HTERT RPE-1 (cell line): ENCODE results near the gene RNASE9.
"Not testable (repeated sequence)": the region's sequence is repeated elsewhere in the genome, so short reads cannot be mapped to it uniquely, and the experiment has no call there.

Experiments
- in situ Hi-C: fragments of 300-500 bp; cut with MboI; formaldehyde crosslinking; loops from 4 replicates; pipeline ENCODE4 v1.14.3; 2020; ENCODE audit warnings: low sequenced_read_pairs

RNASE9 gene

DNA sequence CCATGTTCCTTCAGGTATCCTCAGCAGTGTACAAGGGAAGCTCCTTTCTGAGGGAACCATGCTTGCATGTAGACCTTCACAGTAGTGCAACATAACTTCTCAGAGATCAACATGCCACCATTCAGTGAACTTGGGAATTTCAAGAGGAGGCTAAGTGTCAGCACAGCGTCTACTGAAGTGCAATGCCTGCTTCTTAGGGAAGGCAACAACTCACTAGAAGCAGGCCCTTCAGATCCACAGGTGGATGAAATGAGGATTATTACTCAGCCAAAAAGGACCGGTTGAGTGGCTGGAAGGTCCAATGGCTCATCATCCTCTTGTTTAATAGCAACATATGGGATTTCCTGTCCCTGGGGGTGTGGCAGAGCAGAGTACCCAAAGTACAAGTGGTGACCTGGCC, 36.8 kb downstream of the RNASE9 start:
- in situ Hi-C loops, result no loop called here

DNA sequence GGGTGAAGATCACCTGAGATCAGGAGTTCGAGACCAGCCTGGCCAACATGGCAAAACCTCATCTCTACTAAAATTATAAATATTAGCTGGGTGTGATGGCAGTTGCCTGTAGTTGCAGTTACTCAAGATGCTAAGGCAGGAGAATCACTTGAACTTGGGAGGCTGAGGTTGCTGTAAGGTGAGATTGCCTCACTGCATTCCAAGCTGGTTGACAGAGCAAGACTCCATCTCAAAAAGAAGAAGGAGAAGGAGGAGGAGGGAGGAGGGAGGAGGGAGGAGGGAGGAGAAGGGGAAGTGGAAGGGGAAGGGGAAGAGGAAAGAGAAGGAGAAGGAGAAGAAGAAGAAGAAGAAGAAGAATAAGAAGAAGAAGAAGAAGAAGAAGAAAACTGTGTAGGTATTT, 38.5 kb downstream of the RNASE9 start:
- in situ Hi-C loops, result no loop called here

DNA sequence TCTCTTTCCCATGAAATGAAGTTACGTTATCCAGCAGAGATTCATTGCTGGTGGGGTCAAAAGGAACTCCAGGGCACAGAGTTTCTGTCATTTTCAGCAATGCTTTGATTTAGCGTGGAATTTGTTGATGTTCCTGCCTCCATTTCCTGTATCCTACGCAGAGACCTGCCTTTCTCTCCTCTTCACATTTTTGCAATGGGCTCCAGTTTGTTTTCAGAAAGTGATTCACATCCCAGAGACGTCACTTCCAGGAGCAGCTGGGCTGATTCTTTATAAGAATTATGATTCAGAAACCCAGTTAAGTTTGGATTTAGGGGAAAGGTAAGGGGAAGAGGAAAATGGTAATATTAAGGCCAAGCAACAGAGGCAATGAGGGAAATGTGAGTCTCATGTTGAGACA, 43.9 kb downstream of the RNASE9 start:
- in situ Hi-C loops, result no loop called here

DNA sequence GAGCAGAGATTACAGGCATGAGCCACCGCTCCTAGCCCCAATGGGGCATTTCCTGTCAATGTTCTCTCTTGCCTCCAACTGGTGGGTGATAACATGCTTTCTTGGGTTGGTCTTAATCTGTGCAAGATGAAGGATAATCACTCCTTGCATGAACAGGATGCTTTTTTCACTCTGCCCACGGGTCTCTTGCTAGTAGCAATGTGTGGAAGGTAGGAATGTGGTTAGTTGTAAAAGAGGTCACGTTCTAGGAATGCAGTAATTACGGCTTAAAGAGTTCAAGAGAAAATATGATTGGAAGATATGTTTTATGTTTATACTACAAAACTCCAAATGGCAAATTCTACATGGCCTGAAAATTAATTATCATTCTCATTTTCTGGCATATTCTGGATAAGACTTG, 45.0 kb downstream of the RNASE9 start:
- in situ Hi-C loops, result no loop called here

DNA sequence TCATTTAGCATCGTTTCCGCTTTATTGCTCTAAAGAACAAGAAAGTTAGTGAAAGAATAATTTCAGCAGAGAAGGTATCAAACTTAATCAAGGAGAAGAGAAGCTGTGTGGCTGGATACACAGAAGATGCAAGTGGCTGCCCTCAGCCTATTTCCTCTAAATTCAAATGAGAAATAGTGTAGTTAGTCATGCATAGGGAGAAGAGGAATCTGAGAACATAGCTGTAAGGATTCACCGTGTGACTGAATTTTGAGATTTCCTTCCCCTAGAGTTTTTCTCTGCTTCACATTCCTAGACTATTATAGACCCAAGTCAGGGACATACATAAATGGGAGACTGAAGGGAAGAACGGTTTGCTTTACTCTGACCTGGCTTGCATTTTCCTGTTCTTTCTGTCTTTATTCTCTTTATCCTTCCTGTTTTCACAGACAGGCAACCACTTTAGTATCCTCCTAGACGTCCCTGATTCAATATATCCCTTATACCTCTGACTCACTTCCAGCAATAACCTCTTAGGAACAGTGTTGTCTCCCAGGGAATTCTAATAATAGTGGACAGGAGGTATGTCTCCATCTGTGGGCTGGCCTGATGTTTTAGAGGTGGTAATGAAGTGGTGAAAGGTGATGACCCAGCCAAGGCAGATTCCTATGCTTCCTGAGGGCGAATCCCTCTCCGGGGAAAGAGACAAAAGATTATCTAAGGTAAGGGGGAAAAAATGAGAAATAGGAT, 48.5 kb downstream of the RNASE9 start:
- in situ Hi-C loops, result no loop called here

DNA sequence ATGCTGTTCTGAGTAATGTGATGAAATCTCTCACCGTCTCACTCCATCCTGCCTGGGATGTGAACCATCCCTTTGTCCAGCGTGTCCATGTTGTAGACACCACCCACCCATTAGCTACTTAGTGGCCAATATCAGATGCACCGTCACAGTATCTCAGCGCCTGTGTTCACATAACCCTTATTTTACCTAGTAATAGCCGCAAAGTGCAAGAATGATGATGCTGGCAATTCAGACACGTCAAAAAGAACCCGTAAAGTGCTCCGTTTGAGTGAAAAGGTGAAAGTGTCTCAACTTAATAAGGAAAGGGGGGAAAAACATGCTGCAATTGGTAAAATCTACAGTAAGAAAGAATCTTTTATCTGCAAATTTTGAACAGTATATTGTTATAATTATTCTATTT, 52.5 kb downstream of the RNASE9 start:
- in situ Hi-C loops, result no loop called here

DNA sequence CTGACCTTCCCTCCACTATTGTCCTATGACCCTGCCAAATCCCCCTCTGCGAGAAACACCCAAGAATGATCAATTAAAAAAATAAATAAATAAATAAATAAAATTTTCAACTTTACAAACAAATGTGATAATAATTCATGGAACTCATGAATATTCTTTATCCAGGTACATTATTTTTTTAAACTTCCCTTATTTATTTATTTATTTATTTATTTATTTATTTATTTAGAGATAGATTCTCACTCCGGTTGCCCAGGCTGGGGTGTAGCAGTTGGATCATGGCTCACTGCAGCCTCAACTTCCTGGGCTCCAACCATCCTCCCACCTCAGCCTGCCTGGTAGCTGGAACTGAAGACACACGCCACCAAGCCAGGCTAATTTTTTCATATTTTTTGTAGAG, 53.3 kb downstream of the RNASE9 start:
- in situ Hi-C loops, result not testable (repeated sequence)

DNA sequence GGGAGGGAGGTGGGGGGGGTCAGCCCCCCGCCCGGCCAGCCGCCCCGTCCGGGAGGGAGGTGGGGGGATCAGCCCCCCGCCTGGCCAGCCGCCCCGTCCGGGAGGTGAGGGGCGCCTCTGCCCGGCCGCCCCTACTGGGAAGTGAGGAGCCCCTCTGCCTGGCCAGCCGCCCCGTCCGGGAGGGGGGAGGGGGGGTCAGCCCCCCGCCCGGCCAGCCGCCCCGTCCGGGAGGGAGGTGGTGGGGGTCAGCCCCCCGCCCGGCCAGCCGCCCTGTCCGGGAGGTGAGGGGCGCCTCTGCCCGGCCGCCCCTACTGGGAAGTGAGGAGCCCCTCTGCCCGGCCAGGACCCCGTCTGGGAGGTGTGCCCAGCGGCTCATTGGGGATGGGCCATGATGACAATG, 54.1 kb downstream of the RNASE9 start:
- in situ Hi-C loops, result not testable (repeated sequence)

DNA sequence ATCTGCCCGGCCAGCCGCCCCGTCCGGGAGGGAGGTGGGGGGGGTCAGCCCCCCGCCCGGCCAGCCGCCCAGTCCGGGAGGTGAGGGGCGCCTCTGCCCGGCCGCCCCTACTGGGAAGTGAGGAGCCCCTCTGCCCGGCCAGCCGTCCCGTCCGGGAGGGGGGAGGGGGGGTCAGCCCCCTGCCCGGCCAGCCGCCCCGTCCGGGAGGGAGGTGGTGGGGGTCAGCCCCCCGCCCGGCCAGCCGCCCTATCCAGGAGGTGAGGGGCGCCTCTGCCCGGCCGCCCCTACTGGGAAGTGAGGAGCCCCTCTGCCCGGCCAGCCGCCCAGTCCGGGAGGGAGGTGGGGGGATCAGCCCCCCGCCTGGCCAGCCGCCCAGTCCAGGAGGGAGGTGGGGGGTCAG, 54.6 kb downstream of the RNASE9 start:
- in situ Hi-C loops, result not testable (repeated sequence)
